ENCODE results near the gene PAK3. TPM values are rescaled to one million over a fixed set of nuclear protein-coding genes. Genes with fewer than 3 reads are reported as not detected.
A peak's percentile ranks its signal among the peaks of the same experiment; 100 is the strongest.

Gene PAK3
- total RNA-seq, 1 donor from 2014 or later: 2.2 TPM

DNA sequence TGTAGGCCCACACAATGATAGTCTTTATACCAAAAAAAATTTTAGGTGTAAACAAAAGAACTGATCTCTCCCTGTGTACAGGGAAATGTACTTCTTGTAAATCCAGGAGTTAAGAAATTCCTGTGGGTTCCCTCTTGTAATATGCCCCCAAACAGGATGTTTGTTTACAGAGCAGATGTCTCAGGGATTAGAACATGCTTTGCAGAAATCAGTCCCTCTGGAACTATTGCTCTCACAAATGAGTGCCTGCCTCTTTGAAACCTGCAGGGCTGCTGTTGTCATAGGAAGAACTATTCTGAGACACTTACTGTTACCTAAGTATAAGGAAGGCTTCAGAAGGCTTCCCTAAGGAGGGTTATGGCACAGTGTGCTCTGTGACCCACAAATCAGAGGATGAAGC lies 35.6 kb downstream of the PAK3 start:
- no peak for DNase-seq (ENCODE audit: low read depth in 2 of 2)

GRCh38 chrX:111133389-111133788 lies 37.4 kb downstream of the PAK3 start:
- peak; percentile 1 to 33 for DNase-seq (ENCODE audit: low read depth in 2 of 2)

GRCh38 chrX:111145878-111146277 lies 49.9 kb downstream of the PAK3 start:
- DNase-seq (ENCODE audit: low read depth in 2 of 2): no peak

- no peak for DNase-seq (ENCODE audit: low read depth in 2 of 2)
Measured at GRCh38 chrX:111151764-111152163, 55.8 kb downstream of the PAK3 start.

GRCh38 chrX:111159232-111159631 lies 63.2 kb downstream of the PAK3 start:
- DNase-seq (ENCODE audit: low read depth in 2 of 2): no peak

- DNase-seq (ENCODE audit: low read depth in 2 of 2): peak; percentile 1 to 8
Measured at GRCh38 chrX:111164728-111165127, 68.7 kb downstream of the PAK3 start.

GRCh38 chrX:111165902-111166301 lies 69.9 kb downstream of the PAK3 start:
- no peak for DNase-seq (ENCODE audit: low read depth in 2 of 2)

- DNase-seq (ENCODE audit: low read depth in 2 of 2): no peak
Measured at GRCh38 chrX:111167334-111167733, 71.3 kb downstream of the PAK3 start.

DNA sequence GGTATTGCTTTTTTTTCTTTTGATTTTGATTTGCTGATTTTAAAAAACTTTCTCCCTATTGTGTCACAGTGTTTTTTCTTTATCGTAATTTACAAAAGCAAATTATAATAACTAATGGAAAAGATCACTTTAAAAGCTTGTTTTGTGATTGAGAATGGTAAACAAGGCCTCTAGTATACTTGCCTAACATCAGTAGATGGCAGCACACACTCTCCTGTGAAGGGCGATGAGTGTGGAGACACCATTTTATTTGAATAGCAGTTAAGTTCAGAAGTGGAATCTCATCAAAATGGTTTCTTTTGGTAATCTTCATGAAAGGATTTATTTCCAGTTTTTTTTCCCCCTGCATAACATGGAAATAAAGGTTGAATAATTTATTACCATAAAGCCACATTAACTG lies 72.3 kb downstream of the PAK3 start:
- peak in 1 of 2 donors; percentile 0 for DNase-seq (ENCODE audit: low read depth in 2 of 2)

DNA sequence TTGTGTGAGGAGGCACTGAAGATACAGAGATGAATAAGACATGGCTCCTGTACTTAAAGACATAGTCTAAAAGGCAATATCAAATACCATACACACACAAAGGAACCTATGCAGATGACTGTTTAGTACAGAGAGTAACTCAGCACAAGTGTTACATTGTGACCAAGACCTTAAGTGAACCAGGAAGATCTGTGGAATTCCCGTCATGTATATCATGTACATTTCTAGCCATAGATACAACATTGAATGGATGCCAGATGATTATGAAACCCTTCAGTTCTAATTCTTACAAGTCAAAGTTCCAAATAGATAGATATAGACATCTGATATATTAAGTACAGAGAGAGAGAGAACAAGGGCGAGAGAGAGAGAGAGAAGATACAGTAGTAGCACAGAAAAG lies 73.2 kb downstream of the PAK3 start:
- DNase-seq (ENCODE audit: low read depth in 2 of 2): no peak

DNA sequence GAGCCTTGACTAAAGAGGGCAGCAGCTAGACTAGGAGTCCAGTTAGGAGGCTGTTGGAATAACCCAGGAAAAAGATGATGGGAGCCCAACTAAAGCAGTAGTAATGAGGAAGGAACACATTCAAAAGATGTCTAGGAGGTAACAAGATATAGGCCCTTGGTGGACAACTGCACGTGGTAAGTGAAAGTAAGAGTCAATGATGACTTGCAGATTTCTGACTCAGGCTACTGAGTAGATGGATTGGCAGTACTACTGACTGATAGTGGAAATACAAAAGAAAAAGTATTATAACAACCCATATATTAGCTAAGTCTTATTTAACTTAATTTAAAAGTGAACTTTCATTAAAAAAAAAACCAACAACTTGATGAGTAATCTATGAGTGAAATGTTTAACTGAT lies 74.0 kb downstream of the PAK3 start:
- peak in 1 of 2 donors; percentile 4 for DNase-seq (ENCODE audit: low read depth in 2 of 2)

GRCh38 chrX:111180750-111181240 lies 84.8 kb downstream of the PAK3 start:
- DNase-seq (ENCODE audit: low read depth in 2 of 2): no peak

DNA sequence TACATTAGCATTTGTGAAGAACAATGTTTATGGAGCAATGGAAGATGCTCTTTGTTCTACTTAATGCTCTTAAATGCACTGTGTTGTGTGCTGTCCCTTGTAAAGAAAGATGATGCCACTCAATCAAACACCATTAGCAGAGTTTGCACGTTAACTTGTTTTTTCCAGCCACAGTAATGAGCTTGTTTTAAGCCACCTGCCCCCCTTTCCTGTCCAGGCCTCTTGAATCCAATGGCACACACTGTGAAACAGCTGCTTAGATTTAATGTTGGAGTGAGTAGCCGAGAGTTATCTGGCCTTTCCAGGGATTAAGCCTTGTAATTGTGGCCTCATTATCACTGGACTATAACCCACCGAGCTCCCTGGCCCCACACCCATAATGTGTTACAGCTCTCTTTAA lies 86.0 kb downstream of the PAK3 start:
- no peak for DNase-seq (ENCODE audit: low read depth in 2 of 2)

- DNase-seq (ENCODE audit: low read depth in 2 of 2): no peak
Measured at GRCh38 chrX:111182997-111183396, 87.0 kb downstream of the PAK3 start.

DNA sequence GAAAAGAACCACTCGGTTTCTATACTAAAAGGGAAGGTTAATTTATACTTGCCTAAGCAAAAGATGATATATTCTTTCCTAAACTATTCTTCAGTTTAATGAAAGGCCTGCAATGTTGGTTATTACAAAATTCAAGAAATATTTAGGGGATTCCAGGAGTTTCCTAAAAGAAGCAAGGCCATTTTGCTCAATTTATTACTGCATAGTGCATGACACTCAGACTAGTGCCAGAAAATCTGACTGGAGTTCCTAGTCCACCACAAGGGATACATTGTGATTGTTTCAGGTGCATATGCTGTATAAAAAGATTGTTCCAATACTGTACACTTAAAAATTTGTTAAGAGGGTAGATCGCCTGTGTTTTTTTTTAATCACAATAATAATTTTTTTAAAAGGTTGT lies 95.6 kb downstream of the PAK3 start:
- no peak for DNase-seq (ENCODE audit: low read depth in 2 of 2)

- DNase-seq (ENCODE audit: low read depth in 2 of 2): no peak
Measured at GRCh38 chrX:111199505-111199904, 103.5 kb downstream of the PAK3 start.

DNA sequence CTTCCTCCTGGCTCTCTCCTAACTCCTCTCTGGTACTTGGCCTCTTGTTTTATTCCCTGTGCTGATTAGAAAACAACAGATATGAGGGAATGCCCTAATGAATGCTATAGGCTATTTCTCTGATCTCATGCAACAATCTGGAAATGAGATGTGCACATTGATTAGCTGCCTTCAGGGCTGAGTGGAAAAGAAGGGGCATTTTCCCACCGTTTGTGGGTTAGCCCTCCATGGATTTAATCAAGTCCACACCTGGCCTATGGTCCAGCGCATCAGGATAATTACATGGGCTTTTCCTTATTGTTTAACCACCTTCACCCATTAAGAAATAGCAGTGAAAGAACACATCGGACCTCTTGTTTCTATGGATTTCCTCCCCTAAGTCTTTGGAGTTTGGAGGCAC lies 104.3 kb downstream of the PAK3 start:
- DNase-seq (ENCODE audit: low read depth in 2 of 2): no peak

GRCh38 chrX:111207851-111208250 lies 111.9 kb downstream of the PAK3 start:
- DNase-seq (ENCODE audit: low read depth in 2 of 2): no peak

DNA sequence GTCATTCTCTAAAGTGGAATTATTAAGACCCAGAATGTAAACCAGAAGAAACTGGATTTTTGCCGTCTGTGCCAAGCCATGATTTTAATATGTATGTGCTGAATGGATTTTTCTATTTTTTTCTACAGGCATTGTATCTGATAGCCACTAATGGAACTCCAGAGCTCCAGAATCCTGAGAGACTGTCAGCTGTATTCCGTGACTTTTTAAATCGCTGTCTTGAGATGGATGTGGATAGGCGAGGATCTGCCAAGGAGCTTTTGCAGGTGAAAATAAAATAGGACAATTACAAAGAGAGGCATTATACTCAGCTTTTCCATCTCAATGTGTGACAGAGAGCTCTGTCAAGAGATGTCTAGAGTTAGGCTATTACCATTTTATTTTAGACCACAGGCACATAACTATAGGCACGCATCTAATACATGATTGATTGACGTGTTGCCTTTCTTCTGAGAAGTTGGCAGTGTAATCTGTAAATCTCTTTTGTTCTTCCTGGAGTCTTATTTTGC lies 120.4 kb downstream of the PAK3 start:
- no peak for DNase-seq (ENCODE audit: low read depth in 2 of 2)

DNA sequence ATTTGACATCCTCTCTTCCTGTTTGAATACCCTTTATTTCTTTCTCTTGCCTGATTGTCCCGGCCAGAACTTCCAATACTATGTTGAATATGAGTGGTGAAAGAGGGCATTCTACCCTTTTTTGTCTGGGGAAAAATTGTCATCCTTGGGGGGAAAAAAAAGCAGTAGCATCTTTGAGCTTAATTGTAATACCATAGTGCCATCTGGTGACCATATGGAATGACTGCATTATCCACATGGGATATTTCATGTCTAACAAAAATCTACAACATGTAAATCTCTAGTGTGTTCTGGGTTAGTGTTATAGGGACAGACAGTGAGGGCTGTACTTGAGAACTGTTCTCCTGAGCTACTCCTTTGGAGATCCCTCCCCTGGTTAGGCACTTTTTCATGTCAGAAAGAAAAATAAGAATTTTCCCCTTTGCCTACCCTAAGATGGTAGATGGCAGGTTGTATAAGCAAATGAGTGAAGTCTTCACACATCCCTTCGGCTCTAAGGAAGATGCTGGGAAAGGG lies 148.3 kb downstream of the PAK3 start:
- DNase-seq (ENCODE audit: low read depth in 2 of 2): peak; percentile 5 to 34

- DNase-seq (ENCODE audit: low read depth in 2 of 2): no peak
Measured at GRCh38 chrX:111254896-111255693, 159.1 kb downstream of the PAK3 start.

DNA sequence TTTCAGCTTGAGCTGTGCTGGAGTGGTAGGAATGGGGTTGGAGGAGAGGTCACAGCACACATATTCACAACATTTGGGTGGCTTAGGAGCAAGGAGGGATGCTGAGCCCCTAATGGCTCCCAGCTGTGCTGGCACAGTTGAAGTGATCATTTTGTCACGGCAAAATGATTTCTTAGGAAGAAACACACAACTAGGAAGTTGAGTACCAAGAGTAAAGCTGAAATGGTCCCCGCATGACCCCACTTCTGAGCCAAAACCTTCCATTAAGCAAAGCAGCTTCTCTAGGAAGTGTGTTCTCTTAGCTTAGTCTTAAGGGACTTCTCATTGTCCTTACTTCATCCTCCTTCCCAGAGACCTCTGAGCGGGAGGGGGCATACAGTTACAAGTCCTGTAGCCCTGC lies 161.7 kb downstream of the PAK3 start:
- no peak for DNase-seq (ENCODE audit: low read depth in 2 of 2)

DNA sequence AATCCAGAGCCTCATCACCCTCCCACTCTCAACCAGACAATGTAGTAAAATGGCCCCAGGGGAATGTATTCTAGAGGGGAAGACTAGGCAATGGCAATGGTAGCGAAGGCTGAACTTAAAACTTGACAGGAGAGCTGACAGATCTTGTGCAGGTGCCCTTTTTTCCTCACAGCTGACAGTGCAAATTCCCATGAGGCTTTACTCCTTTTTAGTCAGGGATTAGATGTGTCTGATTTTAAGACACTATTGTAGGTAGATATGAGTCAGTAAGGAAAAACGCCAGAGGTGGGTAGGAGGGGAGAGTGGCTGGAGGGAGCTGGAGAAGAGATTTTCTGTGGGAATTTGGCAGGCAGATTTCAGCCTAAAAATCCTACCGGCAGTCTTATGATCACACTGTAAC lies 163.6 kb downstream of the PAK3 start:
- no peak for DNase-seq (ENCODE audit: low read depth in 2 of 2)
